Endothelial cell of umbilical vein (primary cell): ENCODE results near the gene ADD1.

Experiments
- CTCF ChIP-seq, 2 donors: IDR thresholded peaks; 1 replicate in 1 of 2; 2 replicates in 1 of 2; pipeline ENCODE4 v1.5.1; 2011; ENCODE audit warnings: low read length in 2 of 2, mild to moderate bottlenecking in 2 of 2, moderate library complexity in 2 of 2, control low read depth in 1 of 2, inconsistent platforms in 1 of 2, low read depth in 1 of 2; ENCODE audit not compliant: insufficient read depth in 1 of 2; ENCODE audit errors: extremely low read depth in 1 of 2
- EZH2 ChIP-seq: IDR thresholded peaks from 2 replicates; pipeline ENCODE4 v1.6.1; 2012; ENCODE audit warnings: borderline replicate concordance, low read depth, mild to moderate bottlenecking, moderate library complexity, low read length, inconsistent platforms; ENCODE audit not compliant: severe bottlenecking
- POLR2AphosphoS5 ChIP-seq: IDR thresholded peaks from 2 replicates; pipeline ENCODE4 v1.6.1; 2012; ENCODE audit warnings: low read depth, mild to moderate bottlenecking, control low read depth, low read length, moderate library complexity; ENCODE audit not compliant: insufficient read depth

GRCh38 chr4:2855584-2855983, 11.9 kb downstream of the ADD1 start:
- TF ChIP-seq POLR2AphosphoS5: no peak
- no peak for TF ChIP-seq CTCF (IDR thresholded peaks at IDR 0.05; ENCODE audit: extremely low read depth in 1 of 2, insufficient read depth in 1 of 2, low read depth in 1 of 2, low read length in 2 of 2)
- TF ChIP-seq EZH2: no peak
